Stimulated activated memory B cell treated with anti-CD40 and anti-IgM and Interleukin-4, amounts not matched to agents 10 μg/mL and 1 μg/mL and 100 μg/mL, for 72 hours (primary cell): Measurements from ENCODE around the gene CAMK2A.

Experiments used
- ATAC-seq: fragments of 150-1000 bp; cut with Tn5 transposase; 2 replicates; pipeline ENCODE4 v1.10.0; 2021
- H3K27ac Mint-ChIP-seq: one replicate; pipeline ENCODE4 v1.8.0; 2022; ENCODE audit warnings: mild to moderate bottlenecking, mixed read lengths
- H3K27me3 Mint-ChIP-seq: one replicate; pipeline ENCODE4 v1.8.0; 2022; ENCODE audit warnings: mixed read lengths
- H3K36me3 Mint-ChIP-seq: one replicate; pipeline ENCODE4 v1.8.0; 2022; ENCODE audit warnings: mixed read lengths
- H3K4me1 Mint-ChIP-seq: one replicate; pipeline ENCODE4 v1.8.0; 2022; ENCODE audit warnings: mixed read lengths
- H3K4me3 Mint-ChIP-seq: one replicate; pipeline ENCODE4 v1.8.0; 2022; ENCODE audit warnings: mild to moderate bottlenecking, moderate library complexity, mixed read lengths
- H3K9me3 Mint-ChIP-seq: one replicate; pipeline ENCODE4 v1.8.0; 2022; ENCODE audit warnings: mixed read lengths

Gene CAMK2A

GRCh38 chr5:150215979-150216944, 73.3 kb downstream of the CAMK2A start:
- ATAC-seq: no peak
- Mint-ChIP-seq H3K27me3 (peaks cover 45% of the 10 kb centered on the region), H3K9me3 (no peaks in the 10 kb centered on the region), H3K4me1 (no peaks in the 10 kb centered on the region), H3K4me3 (no peak overlapping the region), H3K36me3 (no peaks in the 10 kb centered on the region), H3K27ac (no peak overlapping the region)

GRCh38 chr5:150214289-150214688, 75.3 kb downstream of the CAMK2A start:
- Mint-ChIP-seq H3K27ac (no peak overlapping the region), H3K4me1 (peaks cover 5% of the 10 kb centered on the region), H3K36me3 (no peaks in the 10 kb centered on the region), H3K4me3 (no peak overlapping the region), H3K27me3 (peaks cover 58% of the 10 kb centered on the region), H3K9me3 (no peaks in the 10 kb centered on the region)
- no peak for ATAC-seq

DNA sequence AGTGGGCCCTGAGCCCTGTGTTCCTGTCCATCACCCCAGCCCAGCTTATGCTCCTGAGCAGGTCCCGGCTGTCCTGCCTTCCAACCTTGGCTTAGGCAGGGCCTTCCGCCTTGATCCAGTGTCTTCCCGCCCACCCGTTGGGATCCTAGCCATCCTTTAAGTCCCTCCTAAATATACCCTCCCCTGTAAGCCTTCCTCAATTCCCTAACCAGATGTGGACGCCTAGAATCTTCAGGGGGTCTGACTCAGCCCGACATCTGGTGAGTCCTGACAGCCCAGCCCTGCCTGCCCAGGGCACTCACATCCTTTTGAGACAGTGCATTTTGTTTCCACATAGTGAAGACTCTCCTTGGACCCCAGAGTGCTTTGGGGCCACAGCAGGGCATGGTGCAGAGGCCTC, 76.0 kb downstream of the CAMK2A start:
- Mint-ChIP-seq H3K4me3 (no peak overlapping the region), H3K27me3 (peaks cover 65% of the 10 kb centered on the region), H3K9me3 (no peaks in the 10 kb centered on the region), H3K36me3 (no peaks in the 10 kb centered on the region), H3K27ac (no peak overlapping the region), H3K4me1 (peaks cover 13% of the 10 kb centered on the region)
- no peak for ATAC-seq

DNA sequence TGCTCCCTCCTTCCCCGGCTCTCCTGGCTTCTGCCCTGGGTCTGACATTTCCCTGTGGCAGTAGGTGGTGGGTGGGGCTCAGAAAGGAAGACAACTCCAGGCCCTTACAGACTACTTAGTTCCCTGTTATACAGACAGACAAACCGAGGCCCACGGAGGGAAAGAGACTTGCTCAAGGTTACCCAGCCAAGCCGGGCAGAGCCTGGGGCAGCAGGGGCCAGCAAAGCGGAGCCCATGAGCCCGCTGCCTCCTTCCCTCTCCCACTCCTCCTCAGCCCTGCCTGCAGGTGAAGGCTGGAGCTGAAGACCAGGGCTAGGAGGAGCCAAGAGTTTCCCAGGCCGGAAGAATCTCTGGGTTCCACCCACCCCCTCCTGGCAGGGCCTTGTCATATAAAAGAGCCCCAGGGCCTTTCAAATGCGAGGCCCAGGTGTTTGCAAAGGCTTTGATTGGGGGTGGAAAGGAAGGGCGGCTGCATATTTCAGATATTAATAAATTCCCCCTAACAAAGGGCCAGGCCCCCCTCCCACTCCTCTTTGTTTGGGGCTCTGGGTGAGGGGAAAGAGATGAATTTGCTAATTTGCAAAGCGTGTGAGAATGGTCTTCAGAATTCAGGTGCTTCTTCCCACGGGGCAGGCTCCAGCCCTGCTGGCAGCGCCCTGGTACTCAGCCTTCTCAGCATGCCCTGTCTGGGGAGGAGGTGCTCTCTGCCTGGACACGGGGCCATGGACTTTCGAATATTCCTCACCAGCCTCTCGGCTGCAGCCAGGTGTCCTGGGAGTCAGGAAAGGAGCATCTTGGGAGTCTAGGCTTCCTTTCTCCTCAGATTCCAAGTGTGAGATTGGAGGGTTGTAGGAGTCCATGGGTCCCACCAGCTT, 78.2 kb downstream of the CAMK2A start:
- no peaks in the 10 kb centered on the region for H3K36me3 Mint-ChIP-seq
- H3K4me1 Mint-ChIP-seq: peaks cover 15% of the 10 kb centered on the region
- peaks cover 68% of the 10 kb centered on the region for H3K27me3 Mint-ChIP-seq
- H3K27ac Mint-ChIP-seq: no peak overlapping the region
- no peak for ATAC-seq
- no peaks in the 10 kb centered on the region for H3K9me3 Mint-ChIP-seq
- H3K4me3 Mint-ChIP-seq: no peak overlapping the region

DNA sequence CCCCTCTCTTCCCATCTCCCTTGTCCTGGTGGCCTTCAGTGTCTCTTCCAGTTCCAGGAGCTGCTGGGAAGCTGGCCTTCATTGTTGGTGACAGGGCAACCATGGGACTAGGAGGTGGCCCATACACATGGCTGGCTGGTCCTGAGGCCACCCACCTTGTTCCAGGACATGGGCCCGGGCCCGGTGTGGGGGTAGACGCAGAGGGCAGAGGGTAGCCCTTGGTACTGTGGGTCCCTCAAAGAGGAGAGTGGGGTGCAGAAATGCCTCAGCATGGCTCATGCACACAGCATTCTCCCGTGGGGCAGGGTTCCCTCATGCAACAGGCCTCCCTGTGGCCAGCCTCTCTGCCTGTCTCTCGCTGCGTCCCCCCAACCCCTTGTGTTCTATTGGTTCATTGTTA, 78.9 kb downstream of the CAMK2A start:
- no peak for ATAC-seq
- no peak overlapping the region for H3K4me3 Mint-ChIP-seq
- H3K36me3 Mint-ChIP-seq: no peaks in the 10 kb centered on the region
- peaks cover 15% of the 10 kb centered on the region for H3K4me1 Mint-ChIP-seq
- no peaks in the 10 kb centered on the region for H3K9me3 Mint-ChIP-seq
- H3K27ac Mint-ChIP-seq: no peak overlapping the region
- peaks cover 68% of the 10 kb centered on the region for H3K27me3 Mint-ChIP-seq

DNA sequence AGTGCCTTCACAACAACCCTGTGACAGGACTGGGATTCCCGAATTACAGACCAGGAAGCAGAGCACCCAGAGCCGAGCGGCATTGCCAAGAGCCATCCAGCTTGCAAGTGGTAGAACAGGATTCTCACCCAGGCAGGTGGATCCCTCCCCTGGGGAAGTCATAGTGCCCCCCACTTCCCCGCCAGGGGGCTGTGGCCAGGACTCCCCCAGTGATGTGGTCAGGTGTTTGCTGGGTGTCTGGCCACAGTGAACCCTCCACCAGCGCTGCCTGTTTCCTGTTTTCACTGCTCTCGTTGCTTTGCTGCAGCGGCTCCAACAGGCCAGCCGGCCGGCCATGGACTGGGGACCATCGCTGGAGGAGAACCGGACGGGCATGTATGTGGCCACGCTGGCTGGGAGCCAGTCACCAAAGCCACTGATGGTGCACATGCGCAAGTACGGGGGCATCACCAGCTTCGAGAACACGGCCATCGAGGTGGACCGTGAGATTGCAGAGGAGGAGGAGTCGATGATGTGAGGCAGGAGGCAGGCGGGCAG, 80.4 kb downstream of the CAMK2A start:
- Mint-ChIP-seq H3K4me1 (peaks cover 15% of the 10 kb centered on the region), H3K9me3 (no peaks in the 10 kb centered on the region), H3K4me3 (peak overlapping the region; percentile 46), H3K36me3 (no peaks in the 10 kb centered on the region), H3K27me3 (peaks cover 65% of the 10 kb centered on the region), H3K27ac (no peak overlapping the region)
- ATAC-seq: peak; percentile 6

- Mint-ChIP-seq H3K4me1 (peaks cover 15% of the 10 kb centered on the region), H3K4me3 (no peak overlapping the region), H3K27me3 (peaks cover 58% of the 10 kb centered on the region), H3K27ac (no peak overlapping the region), H3K36me3 (no peaks in the 10 kb centered on the region), H3K9me3 (no peaks in the 10 kb centered on the region)
- no peak for ATAC-seq
Measured at GRCh38 chr5:150208187-150209098, 81.1 kb downstream of the CAMK2A start.

GRCh38 chr5:150206779-150207115, 82.8 kb downstream of the CAMK2A start:
- H3K4me1 Mint-ChIP-seq: peaks cover 15% of the 10 kb centered on the region
- no peak overlapping the region for H3K27ac Mint-ChIP-seq
- H3K36me3 Mint-ChIP-seq: no peaks in the 10 kb centered on the region
- no peak for ATAC-seq
- H3K27me3 Mint-ChIP-seq: peaks cover 47% of the 10 kb centered on the region
- H3K4me3 Mint-ChIP-seq: no peak overlapping the region
- no peaks in the 10 kb centered on the region for H3K9me3 Mint-ChIP-seq

GRCh38 chr5:150206098-150206778, 83.3 kb downstream of the CAMK2A start:
- H3K27ac Mint-ChIP-seq: no peak overlapping the region
- no peak for ATAC-seq
- H3K4me1 Mint-ChIP-seq: peaks cover 15% of the 10 kb centered on the region
- H3K27me3 Mint-ChIP-seq: peaks cover 43% of the 10 kb centered on the region
- H3K36me3 Mint-ChIP-seq: no peaks in the 10 kb centered on the region
- no peaks in the 10 kb centered on the region for H3K9me3 Mint-ChIP-seq
- no peak overlapping the region for H3K4me3 Mint-ChIP-seq

GRCh38 chr5:150204590-150204960, 85.0 kb downstream of the CAMK2A start:
- Mint-ChIP-seq H3K4me1 (peaks cover 13% of the 10 kb centered on the region), H3K27ac (no peak overlapping the region), H3K27me3 (peaks cover 41% of the 10 kb centered on the region), H3K4me3 (no peak overlapping the region), H3K9me3 (no peaks in the 10 kb centered on the region), H3K36me3 (no peaks in the 10 kb centered on the region)
- no peak for ATAC-seq

DNA sequence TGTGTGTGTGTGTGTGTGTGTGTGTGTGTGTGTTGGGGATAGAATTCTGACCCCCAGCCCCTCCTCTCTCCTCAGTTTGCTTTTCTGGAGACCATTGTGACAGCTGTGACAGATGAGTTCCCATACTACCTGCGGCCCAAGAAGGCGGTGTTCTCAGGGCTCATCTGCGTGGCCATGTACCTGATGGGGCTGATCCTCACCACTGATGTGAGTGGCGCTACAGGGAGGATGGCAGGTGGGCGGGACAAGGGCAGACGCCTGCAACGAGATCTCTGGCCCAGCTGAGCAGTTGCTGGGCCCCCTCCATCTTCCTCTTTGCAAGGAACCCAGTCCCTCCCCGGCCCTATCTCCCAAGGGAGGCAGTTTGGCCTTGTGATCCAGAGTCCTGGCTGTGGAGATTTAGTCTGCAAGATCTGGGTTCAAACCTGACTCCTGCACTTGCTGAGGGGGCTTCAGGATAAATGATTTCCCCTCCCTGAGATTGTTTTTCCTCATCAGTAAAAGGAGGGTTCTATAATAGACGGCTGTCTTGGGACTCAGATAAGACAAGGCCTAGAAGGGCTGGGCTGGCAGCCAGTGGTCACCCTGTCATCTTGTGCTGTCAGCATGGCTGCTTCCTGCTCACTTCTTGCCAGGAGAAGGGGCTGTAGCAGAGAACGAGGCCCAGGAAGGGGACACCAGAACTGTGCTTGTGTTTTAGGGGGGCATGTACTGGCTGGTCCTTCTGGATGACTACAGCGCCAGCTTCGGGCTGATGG, 85.6 kb downstream of the CAMK2A start:
- peaks cover 41% of the 10 kb centered on the region for H3K27me3 Mint-ChIP-seq
- no peak for ATAC-seq
- no peaks in the 10 kb centered on the region for H3K36me3 Mint-ChIP-seq
- no peaks in the 10 kb centered on the region for H3K9me3 Mint-ChIP-seq
- H3K4me1 Mint-ChIP-seq: peaks cover 7% of the 10 kb centered on the region
- no peak overlapping the region for H3K27ac Mint-ChIP-seq
- no peak overlapping the region for H3K4me3 Mint-ChIP-seq

GRCh38 chr5:150202501-150202900, 87.1 kb downstream of the CAMK2A start:
- H3K4me3 Mint-ChIP-seq: no peak overlapping the region
- H3K4me1 Mint-ChIP-seq: no peaks in the 10 kb centered on the region
- ATAC-seq: no peak
- H3K27me3 Mint-ChIP-seq: peaks cover 41% of the 10 kb centered on the region
- no peaks in the 10 kb centered on the region for H3K9me3 Mint-ChIP-seq
- no peaks in the 10 kb centered on the region for H3K36me3 Mint-ChIP-seq
- H3K27ac Mint-ChIP-seq: no peak overlapping the region

DNA sequence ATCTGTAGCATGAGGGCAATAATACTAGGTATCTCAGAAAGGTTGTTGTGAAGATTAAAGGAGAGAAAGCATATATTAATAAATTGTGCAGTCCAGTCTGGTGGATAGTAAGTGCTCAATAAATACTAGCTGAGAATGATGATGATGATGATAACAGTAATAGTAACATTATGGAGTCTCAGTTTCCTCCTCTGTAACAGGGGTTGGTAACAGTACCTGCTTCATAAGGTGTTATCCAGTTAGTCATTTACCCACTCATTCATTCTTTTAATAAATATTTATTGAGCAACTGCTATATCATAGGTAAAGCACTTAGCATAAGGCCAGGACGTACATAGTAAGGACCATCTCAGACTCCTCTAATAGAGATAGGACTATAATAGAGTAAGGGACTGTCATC, 92.1 kb downstream of the CAMK2A start:
- Mint-ChIP-seq H3K36me3 (no peaks in the 10 kb centered on the region), H3K4me3 (no peak overlapping the region), H3K4me1 (no peaks in the 10 kb centered on the region), H3K27me3 (peaks cover 73% of the 10 kb centered on the region), H3K27ac (no peak overlapping the region), H3K9me3 (no peaks in the 10 kb centered on the region)
- ATAC-seq: no peak

DNA sequence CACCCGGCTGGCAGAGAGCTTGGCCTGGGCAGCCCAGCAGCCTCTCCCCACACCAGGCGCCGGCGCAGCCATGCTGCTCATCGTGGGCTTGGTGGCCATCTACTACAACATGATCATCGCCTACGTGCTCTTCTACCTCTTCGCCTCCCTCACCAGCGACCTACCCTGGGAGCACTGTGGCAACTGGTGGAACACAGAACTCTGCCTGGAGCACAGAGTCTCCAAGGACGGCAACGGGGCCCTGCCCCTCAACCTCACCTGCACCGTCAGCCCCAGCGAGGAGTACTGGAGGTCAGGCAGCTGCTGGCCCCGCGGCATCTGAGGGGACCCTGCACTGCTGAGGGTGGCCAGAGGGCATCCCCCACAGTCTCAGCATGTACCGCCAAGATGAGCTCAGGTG, 92.6 kb downstream of the CAMK2A start:
- H3K36me3 Mint-ChIP-seq: no peaks in the 10 kb centered on the region
- no peak overlapping the region for H3K4me3 Mint-ChIP-seq
- H3K27me3 Mint-ChIP-seq: peaks cover 78% of the 10 kb centered on the region
- H3K4me1 Mint-ChIP-seq: no peaks in the 10 kb centered on the region
- no peak for ATAC-seq
- no peaks in the 10 kb centered on the region for H3K9me3 Mint-ChIP-seq
- no peak overlapping the region for H3K27ac Mint-ChIP-seq
